Sigmoid colon (tissue), 7 donors: ENCODE measurements around the gene PLD6. TPM values are rescaled to one million over a fixed set of nuclear protein-coding genes. Genes with fewer than 3 reads are reported as not detected.

ENCODE experiments used
- DNase-seq: peaks from one replicate; pipeline ENCODE4 v3.0.0-alpha.2; 2019
- H3K27ac ChIP-seq, 4 donors: fragments of 200-600 bp; sonication (generic); one replicate each; pipeline ENCODE4 v1.5.1; 2016 to 2019; ENCODE audit warnings: mild to moderate bottlenecking in 1 of 4
- H3K27me3 ChIP-seq, 3 donors: fragments of 200-600 bp; sonication (generic); one replicate each; pipeline ENCODE4 v1.5.1; 2019; ENCODE audit warnings: mild to moderate bottlenecking in 1 of 3
- H3K36me3 ChIP-seq, 4 donors: fragments of 200-600 bp; sonication (generic); one replicate each; pipeline ENCODE4 v1.5.1; 2016 to 2019
- H3K4me1 ChIP-seq, 4 donors: fragments of 200-600 bp; sonication (generic); one replicate each; pipeline ENCODE4 v1.5.1; 2017 to 2019
- H3K4me3 ChIP-seq, 4 donors: fragments of 200-600 bp; sonication (generic); one replicate each; pipeline ENCODE4 v1.5.1; 2017 to 2019; ENCODE audit warnings: mild to moderate bottlenecking in 2 of 4, moderate library complexity in 1 of 4
- H3K9me3 ChIP-seq, 4 donors: fragments of 200-600 bp in 3 of 4; sonication (generic) in 3 of 4; one replicate each; pipeline versions ENCODE4 v1.5.1 to v1.6.1; 2013 to 2019
- CTCF ChIP-seq, 4 experiments: fragments of 450-650 bp in 3 of 4; fragments of 200-600 bp in 1 of 4; IDR thresholded peaks; one replicate each; pipeline ENCODE4 v1.5.1; 2016 to 2019; ENCODE audit warnings: antibody characterized with exemption in 4 of 4, mild to moderate bottlenecking in 3 of 4, moderate library complexity in 2 of 4
- EP300 ChIP-seq, 4 donors: sonication (generic); formaldehyde crosslinking; IDR thresholded peaks; one replicate each; pipeline ENCODE4 v1.6.1; 2017; ENCODE audit warnings: antibody characterized with exemption in 4 of 4
- POLR2A ChIP-seq, 2 donors: fragments of 450-650 bp; IDR thresholded peaks; one replicate each; pipeline ENCODE4 v1.6.1; 2016; ENCODE audit warnings: antibody characterized with exemption in 2 of 2, mild to moderate bottlenecking in 2 of 2, moderate library complexity in 2 of 2
- POLR2AphosphoS5 ChIP-seq, 4 donors: sonication (generic); formaldehyde crosslinking; IDR thresholded peaks; one replicate each; pipeline ENCODE4 v1.6.1; 2017; ENCODE audit warnings: antibody characterized with exemption in 4 of 4
- WGBS, 2 donors: extraction: QIAGEN DNeasy Blood & Tissue Kit; methylation state at CpG; one replicate each; pipeline ENCODE4 v1.1.7; 2013; 5-methylcytosine and 5-hydroxymethylcytosine counted together
- intact Hi-C: fragments of 100-400 bp; cut with DNase I; formaldehyde crosslinking; loops from one replicate; pipeline ENCODE4 v1.15.1; 2023
- polyA plus RNA-seq, 3 donors: library from polyadenylated mRNA; stranded (reverse); fragments of 200-250 nt; gene quantifications; one replicate each; pipeline ENCODE4 v1.2.3, GENCODE V29; 2013
- total RNA-seq, 4 donors: library from RNA; depleted of rRNA; stranded (reverse); fragments of >200 nt; gene quantifications; one replicate each; pipeline ENCODE4 v1.1.0, GENCODE V29; 2016
- donor health status: healthy with polysubstance abuse.
- donor health status: Bipolar disorder and iron deficiency.
- donor health status: healthy.

The PLD6 gene
- total and polyA plus RNA-seq, 7 donors, result 1.2 to 15.3 (median 8.6) TPM; not detected in 1

DNA sequence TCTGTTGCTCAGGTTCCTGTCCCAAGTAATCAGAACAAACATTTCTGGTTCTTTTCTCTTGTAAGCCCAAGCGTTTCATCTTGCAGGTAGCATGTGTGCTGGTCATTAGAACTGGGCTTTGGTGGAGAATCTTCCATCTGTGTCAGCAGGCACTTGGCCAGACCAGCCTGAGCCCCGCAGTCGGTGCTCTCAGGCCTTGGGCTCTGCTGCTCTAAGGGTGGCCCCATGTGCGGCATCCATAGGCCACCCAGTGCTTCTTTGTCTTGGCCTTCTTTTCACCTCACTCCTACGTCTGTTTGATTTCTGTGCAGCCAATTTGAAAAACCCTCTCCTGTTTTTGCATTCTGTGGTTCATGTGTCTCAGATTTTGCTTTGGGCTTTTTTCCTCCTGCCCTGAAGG, 51.6 kb downstream of the PLD6 start:
- Histone ChIP-seq H3K27ac (no peak overlapping the region), H3K4me3 (no peak overlapping the region), H3K9me3 (no peaks in the 10 kb centered on the region), H3K36me3 (peaks cover 10 to 83% (median 57%) of the 10 kb centered on the region in 4 donors), H3K4me1 (peaks cover 0 to 36% (median 24%) of the 10 kb centered on the region in 4 donors), H3K27me3 (no peaks in the 10 kb centered on the region)
- WGBS, 2 donors, result 87 to 96% methylated on average over 5 of the region's 5 CpGs
- TF ChIP-seq POLR2A (IDR thresholded peaks at IDR 0.05), result no peak
- TF ChIP-seq EP300 (IDR thresholded peaks at IDR 0.05), result no peak
- no peak for TF ChIP-seq POLR2AphosphoS5 (IDR thresholded peaks at IDR 0.05)
- TF ChIP-seq CTCF (IDR thresholded peaks at IDR 0.05), result no peak
- no peak for DNase-seq
- intact Hi-C loops, result loop anchor here (5.0 kb wide), 2 partner anchors 48 to 152 kb away; no protein-coding TSS in a partner anchor

- H3K9me3 ChIP-seq, result no peaks in the 10 kb centered on the region
- no peak for DNase-seq
- no peak overlapping the region for H3K4me3 ChIP-seq
- H3K36me3 ChIP-seq, result peaks cover 10 to 80% (median 48%) of the 10 kb centered on the region in 4 donors
- intact Hi-C loops, result loop anchor here (5.0 kb wide), 2 partner anchors 49 to 151 kb away; no protein-coding TSS in a partner anchor
- H3K4me1 ChIP-seq, result peaks cover 0 to 36% (median 24%) of the 10 kb centered on the region in 4 donors
- WGBS, 2 donors, result 52 to 80% methylated on average over 7 of the region's 7 CpGs
- no peaks in the 10 kb centered on the region for H3K27me3 ChIP-seq
- TF ChIP-seq CTCF (IDR thresholded peaks at IDR 0.05), result no peak
- TF ChIP-seq EP300 (IDR thresholded peaks at IDR 0.05), result no peak
- TF ChIP-seq POLR2AphosphoS5 (IDR thresholded peaks at IDR 0.05), result no peak
- TF ChIP-seq POLR2A (IDR thresholded peaks at IDR 0.05), result no peak
- no peak overlapping the region for H3K27ac ChIP-seq
Measured at GRCh38 chr17:17153709-17154108, 52.4 kb downstream of the PLD6 start.

- H3K9me3 ChIP-seq, result no peaks in the 10 kb centered on the region
- H3K4me3 ChIP-seq, result no peak overlapping the region
- no peak for DNase-seq
- no peaks in the 10 kb centered on the region for H3K27me3 ChIP-seq
- 92% methylated on average over 9 of the region's 9 CpGs for WGBS, 2 donors
- intact Hi-C loops, result loop anchor here (5.0 kb wide), 2 partner anchors 49 to 151 kb away; no protein-coding TSS in a partner anchor
- peaks cover 10 to 80% (median 43%) of the 10 kb centered on the region in 4 donors for H3K36me3 ChIP-seq
- peaks cover 0 to 36% (median 24%) of the 10 kb centered on the region in 4 donors for H3K4me1 ChIP-seq
- H3K27ac ChIP-seq, result peak overlapping the region in 2 of 4 donors; percentile 81 to 84
- no peak for TF ChIP-seq POLR2A (IDR thresholded peaks at IDR 0.05)
- no peak for TF ChIP-seq EP300 (IDR thresholded peaks at IDR 0.05)
- no peak for TF ChIP-seq POLR2AphosphoS5 (IDR thresholded peaks at IDR 0.05)
- TF ChIP-seq CTCF (IDR thresholded peaks at IDR 0.05), result no peak
Measured at GRCh38 chr17:17153071-17153470, 53.1 kb downstream of the PLD6 start.

GRCh38 chr17:17152385-17152784, 53.7 kb downstream of the PLD6 start:
- no peak for DNase-seq
- H3K9me3 ChIP-seq, result no peaks in the 10 kb centered on the region
- intact Hi-C loops, result loop anchor here (5.0 kb wide), 2 partner anchors 50 to 150 kb away; no protein-coding TSS in a partner anchor

More at GRCh38 chr17:17152385-17152784, 53.7 kb downstream of the PLD6 start:
- 91 to 92% methylated on average over 4 of the region's 4 CpGs for WGBS, 2 donors
- no peaks in the 10 kb centered on the region for H3K27me3 ChIP-seq
- peaks cover 10 to 80% (median 40%) of the 10 kb centered on the region in 4 donors for H3K36me3 ChIP-seq
- TF ChIP-seq POLR2AphosphoS5 (IDR thresholded peaks at IDR 0.05) (no peak), EP300 (IDR thresholded peaks at IDR 0.05) (no peak), CTCF (IDR thresholded peaks at IDR 0.05) (no peak), POLR2A (IDR thresholded peaks at IDR 0.05) (no peak)
- no peak overlapping the region for H3K4me3 ChIP-seq
- H3K27ac ChIP-seq, result peak overlapping the region; percentile 73 to 84 (median 77)
- peaks cover 0 to 36% (median 24%) of the 10 kb centered on the region in 4 donors for H3K4me1 ChIP-seq
